ENCODE measurements around the gene SREBF2.

DNA sequence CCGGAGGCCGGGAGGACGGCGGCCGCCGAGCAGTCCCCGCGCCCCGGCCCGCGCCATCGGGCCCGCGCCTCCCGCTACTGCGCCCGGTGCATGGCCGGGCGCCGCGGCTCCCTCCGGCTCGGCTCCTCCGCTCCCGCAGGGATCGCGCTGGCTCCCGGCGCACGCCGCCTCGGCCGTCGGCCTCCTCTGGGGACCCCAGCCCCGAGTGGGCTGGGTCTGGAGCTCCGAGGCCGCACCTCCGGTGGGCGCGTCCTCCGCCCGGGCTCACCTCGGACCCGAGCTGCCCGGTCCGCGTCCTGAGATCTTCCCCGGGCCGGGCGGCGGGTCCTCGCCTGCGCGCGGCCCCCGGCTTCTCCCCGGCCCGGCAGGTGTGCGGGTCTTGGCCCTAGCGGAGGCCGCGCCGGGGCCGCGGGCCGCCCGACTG, 81.7 kb downstream of the SREBF2 start:
- TF ChIP-seq, protein P1, sequence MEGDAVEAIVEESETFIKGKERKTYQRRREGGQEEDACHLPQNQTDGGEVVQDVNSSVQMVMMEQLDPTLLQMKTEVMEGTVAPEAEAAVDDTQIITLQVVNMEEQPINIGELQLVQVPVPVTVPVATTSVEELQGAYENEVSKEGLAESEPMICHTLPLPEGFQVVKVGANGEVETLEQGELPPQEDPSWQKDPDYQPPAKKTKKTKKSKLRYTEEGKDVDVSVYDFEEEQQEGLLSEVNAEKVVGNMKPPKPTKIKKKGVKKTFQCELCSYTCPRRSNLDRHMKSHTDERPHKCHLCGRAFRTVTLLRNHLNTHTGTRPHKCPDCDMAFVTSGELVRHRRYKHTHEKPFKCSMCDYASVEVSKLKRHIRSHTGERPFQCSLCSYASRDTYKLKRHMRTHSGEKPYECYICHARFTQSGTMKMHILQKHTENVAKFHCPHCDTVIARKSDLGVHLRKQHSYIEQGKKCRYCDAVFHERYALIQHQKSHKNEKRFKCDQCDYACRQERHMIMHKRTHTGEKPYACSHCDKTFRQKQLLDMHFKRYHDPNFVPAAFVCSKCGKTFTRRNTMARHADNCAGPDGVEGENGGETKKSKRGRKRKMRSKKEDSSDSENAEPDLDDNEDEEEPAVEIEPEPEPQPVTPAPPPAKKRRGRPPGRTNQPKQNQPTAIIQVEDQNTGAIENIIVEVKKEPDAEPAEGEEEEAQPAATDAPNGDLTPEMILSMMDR (conservative IDR thresholded peaks at IDR 0.05 in 1 of 2, IDR thresholded peaks at IDR 0.05 in 1 of 2; ENCODE audit: extremely low read depth in 1 of 2, insufficient read depth in 1 of 2, low read depth in 1 of 2, low read length in 2 of 2) = no peak
- TF ChIP-seq EZH2 (IDR thresholded peaks at IDR 0.05; ENCODE audit: borderline replicate concordance, low read length) = no peak

Measured in mammary epithelial cell (primary cell).